Right forelimb (tissue), 1 donor: Measurements from ENCODE around the gene TRAPPC8.

Experiments
- DNase-seq: peaks from one replicate; pipeline ENCODE4 v3.0.0-alpha.2; 2018

TRAPPC8 gene

GRCh38 chr18:31791817-31792579 lies 150.9 kb downstream of the TRAPPC8 start:
- no peak for DNase-seq

- DNase-seq, result no peak
Measured at GRCh38 chr18:31789409-31789808, 153.5 kb downstream of the TRAPPC8 start.

GRCh38 chr18:31783059-31783458 lies 159.9 kb downstream of the TRAPPC8 start:
- no peak for DNase-seq
